ENCODE data around the gene TXN. TPM values are rescaled to one million over a fixed set of nuclear protein-coding genes. Genes with fewer than 3 reads are reported as not detected.

TXN gene
- total RNA-seq, 1 donor = 472 TPM

DNA sequence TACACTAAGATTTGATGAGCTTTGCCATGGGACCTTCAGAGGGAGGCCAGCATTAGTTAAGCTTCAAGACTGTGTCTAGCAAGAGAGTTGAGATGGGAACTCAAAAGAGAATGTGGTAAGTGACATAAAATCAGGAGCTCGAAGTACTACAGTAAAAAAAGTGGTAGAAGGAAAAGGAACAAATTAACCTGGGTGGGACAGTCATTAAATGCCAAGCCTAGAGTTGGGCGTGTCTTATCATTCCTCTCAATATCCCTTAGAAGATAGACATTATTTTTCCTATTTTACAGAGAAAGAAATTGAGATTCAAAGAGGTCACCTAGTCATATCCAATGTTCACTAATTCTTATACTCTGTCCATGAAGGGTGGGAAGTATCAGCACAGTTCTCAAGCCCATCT is 3.3 kb upstream of the TXN start:
- no peak overlapping the region for H3K4me3 ChIP-seq (ENCODE audit: low read depth, low read length)
- TF ChIP-seq, protein P1, sequence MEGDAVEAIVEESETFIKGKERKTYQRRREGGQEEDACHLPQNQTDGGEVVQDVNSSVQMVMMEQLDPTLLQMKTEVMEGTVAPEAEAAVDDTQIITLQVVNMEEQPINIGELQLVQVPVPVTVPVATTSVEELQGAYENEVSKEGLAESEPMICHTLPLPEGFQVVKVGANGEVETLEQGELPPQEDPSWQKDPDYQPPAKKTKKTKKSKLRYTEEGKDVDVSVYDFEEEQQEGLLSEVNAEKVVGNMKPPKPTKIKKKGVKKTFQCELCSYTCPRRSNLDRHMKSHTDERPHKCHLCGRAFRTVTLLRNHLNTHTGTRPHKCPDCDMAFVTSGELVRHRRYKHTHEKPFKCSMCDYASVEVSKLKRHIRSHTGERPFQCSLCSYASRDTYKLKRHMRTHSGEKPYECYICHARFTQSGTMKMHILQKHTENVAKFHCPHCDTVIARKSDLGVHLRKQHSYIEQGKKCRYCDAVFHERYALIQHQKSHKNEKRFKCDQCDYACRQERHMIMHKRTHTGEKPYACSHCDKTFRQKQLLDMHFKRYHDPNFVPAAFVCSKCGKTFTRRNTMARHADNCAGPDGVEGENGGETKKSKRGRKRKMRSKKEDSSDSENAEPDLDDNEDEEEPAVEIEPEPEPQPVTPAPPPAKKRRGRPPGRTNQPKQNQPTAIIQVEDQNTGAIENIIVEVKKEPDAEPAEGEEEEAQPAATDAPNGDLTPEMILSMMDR (IDR thresholded peaks at IDR 0.05; ENCODE audit: insufficient read depth, low read depth, low read length) = no peak
- no peak for DNase-seq (ENCODE audit: low read depth)

DNA sequence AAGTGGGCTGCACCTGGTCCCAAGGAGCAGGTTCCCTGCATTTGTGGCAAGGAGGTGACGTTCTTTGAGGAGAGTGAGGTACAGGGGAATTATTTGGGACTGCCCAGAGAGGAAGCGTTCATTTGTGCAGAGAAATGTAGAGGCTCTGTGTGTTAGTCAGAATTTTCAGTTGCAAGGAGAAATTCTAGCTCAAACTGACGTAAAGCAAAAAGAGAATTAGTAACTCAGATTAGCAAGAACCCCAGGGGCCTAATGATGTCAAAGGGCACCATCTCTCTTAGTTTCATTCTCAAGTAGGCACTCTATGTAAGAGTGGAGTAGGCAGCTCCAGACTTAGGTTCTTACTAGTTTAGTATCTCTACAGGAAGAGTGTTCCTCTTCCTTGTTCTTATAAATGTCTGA is 2.4 kb upstream of the TXN start:
- no peak for DNase-seq (ENCODE audit: low read depth)
- H3K4me3 ChIP-seq (ENCODE audit: low read depth, low read length) = no peak overlapping the region
- TF ChIP-seq, protein P1 (IDR thresholded peaks at IDR 0.05; ENCODE audit: insufficient read depth, low read depth, low read length) = no peak

DNA sequence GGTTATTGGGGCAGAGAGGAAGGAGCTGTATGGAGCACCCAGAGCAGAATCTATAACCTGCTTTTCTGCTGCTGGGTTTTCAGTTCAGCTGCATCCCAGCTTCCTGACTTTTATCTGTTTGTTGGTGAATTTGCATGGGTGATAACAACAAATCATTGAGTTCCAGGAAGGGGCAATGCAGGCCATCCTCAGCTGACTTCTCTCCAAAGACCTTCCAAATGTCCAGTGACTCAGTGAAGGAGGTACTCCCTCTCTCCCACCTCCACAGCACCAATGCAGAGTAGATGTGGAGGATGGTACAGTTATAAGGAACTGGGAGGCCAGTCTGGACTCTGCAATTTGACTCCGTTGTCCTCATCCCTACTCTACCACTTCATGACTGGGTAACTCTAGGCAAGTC is 1.6 kb upstream of the TXN start:
- no peak overlapping the region for H3K4me3 ChIP-seq (ENCODE audit: low read depth, low read length)
- TF ChIP-seq, protein P1 (IDR thresholded peaks at IDR 0.05; ENCODE audit: insufficient read depth, low read depth, low read length) = no peak
- DNase-seq (ENCODE audit: low read depth) = no peak

DNA sequence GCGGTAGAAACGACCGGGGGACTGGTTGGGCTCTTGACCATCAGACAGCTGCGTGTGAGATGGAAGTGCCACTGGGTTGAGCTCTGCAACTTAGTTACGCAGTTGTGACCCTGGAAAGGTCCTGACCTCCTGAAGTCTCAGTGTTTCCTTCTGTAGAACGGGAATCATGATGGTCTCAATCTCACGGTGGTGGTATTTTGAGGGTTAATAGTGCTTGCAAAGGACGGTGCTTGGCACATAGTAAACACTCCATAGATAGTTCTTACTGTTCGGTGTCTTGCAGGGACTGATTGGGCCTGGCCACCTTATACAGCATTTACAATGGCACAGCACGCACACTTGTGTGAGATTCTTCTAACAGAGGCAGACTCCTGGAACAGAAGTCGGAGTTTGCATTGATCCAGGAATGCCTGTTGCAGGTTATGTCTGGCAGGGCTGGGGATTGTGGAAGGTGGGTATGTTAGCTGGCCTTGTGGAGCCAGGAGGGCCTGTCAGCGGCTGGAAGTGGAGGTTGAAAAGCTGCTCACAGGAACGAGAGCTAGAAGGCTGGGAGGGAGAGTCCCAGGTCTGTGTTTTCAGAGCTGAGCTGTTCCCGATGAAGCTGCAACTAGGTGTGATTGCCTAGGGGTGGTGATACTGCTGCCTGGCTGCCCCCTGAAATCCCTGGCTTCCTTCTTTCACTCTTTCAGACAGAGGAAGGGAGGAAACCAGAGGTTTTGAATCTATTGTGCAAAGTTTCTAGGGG is 962 bp upstream of the TXN start:
- TF ChIP-seq, protein P1 (IDR thresholded peaks at IDR 0.05; ENCODE audit: insufficient read depth, low read depth, low read length) = no peak
- peak; percentile 27 for DNase-seq (ENCODE audit: low read depth)
- peak overlapping the region; percentile 81 for H3K4me3 ChIP-seq (ENCODE audit: low read depth, low read length)

DNA sequence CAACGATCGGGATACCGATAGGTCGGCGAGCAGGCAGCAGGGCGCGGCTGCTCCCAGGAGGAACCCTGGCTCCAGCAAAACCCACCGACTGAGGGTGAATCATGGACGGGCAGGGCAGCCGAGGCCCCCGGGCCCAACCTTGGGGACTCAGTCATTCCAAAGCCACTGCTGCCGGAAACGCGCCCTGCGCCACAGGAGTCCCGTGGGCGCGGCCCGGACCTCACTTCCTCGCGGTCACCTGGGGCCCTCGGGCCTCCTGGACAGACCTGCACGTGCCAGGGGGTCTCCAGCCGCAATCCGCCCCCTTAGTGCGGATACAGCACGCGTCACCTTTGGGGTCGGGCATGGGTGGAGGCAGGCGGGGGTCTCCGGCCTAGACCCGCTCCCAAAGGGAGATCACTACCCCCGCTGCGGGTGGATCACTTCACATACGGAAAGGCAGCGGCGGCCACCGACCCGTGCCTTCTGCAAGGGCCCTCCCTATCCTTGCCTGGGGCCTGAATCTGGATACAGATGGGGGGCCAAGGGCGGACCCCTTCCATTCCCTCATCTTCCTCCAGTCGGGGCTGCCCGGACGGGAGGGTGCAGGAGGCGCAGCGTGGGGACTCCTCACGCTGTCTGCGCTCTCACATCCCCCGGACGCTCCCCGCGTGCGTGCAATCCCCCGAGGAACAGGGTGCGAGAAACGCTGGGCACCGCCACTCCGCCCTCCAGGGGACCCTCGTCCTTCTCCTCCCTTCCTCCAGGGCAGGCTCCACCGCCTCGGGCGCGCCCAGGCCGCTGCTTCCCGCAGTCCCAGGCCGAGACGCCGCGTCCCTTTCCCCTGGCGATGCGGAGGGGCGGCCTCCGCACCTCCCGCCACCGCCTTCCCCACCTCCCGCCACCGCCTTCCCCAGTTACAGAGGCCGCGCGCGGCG is 586 bp downstream of the TXN start:
- H3K4me3 ChIP-seq (ENCODE audit: low read depth, low read length) = peak overlapping the region; percentile 81
- peak; percentile 58 for DNase-seq (ENCODE audit: low read depth)
- TF ChIP-seq, protein P1 (IDR thresholded peaks at IDR 0.05; ENCODE audit: insufficient read depth, low read depth, low read length) = no peak

DNA sequence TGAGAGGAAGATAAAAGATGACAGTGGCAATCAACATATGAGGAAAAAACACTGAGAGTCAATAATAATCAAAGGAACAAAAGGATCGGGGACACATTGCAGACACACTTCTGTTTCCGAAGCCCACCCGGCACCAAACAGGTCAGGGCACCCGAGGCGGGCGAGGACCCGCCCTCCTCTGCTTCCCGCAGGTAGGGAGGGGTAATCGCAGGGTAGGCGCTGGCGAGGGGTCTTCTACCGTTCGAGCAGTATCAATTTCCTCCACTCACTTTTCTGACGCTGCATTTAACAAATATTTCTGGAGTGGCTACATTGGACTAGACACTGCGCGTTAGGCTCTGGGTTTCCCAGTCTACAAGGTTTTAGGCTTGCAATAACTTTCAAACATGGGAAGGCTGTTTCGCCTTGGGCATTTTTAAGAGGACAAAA is 1.3 kb downstream of the TXN start:
- DNase-seq (ENCODE audit: low read depth) = no peak
- H3K4me3 ChIP-seq (ENCODE audit: low read depth, low read length) = peak overlapping the region; percentile 81
- TF ChIP-seq, protein P1 (IDR thresholded peaks at IDR 0.05; ENCODE audit: insufficient read depth, low read depth, low read length) = no peak
